Type B pancreatic cell (in vitro differentiated cells): Measurements from ENCODE around the gene UBE2L6. TPM values are rescaled to one million over a fixed set of nuclear protein-coding genes. Genes with fewer than 3 reads are reported as not detected.

Experiments
- DNase-seq: peaks from one replicate; pipeline ENCODE4 v3.0.0; 2021; ENCODE audit warnings: mixed read lengths; ENCODE audit not compliant: unreplicated experiment; ENCODE audit errors: extremely low spot score
- H3K27ac Mint-ChIP-seq: 2 replicates; pipeline ENCODE4 v1.8.0; 2021; ENCODE audit warnings: mild to moderate bottlenecking, mixed read lengths
- H3K27me3 Mint-ChIP-seq: 2 replicates; pipeline ENCODE4 v1.8.0; 2021; ENCODE audit warnings: mixed read lengths
- H3K36me3 Mint-ChIP-seq: 2 replicates; pipeline ENCODE4 v1.8.0; 2021; ENCODE audit warnings: mixed read lengths
- H3K4me1 Mint-ChIP-seq: one replicate; pipeline ENCODE4 v1.8.0; 2021; ENCODE audit warnings: mixed read lengths; ENCODE audit not compliant: unreplicated experiment
- H3K4me3 Mint-ChIP-seq: 2 replicates; pipeline ENCODE4 v1.8.0; 2021; ENCODE audit warnings: mild to moderate bottlenecking, mixed read lengths
- H3K9me3 Mint-ChIP-seq: 2 replicates; pipeline ENCODE4 v1.8.0; 2021; ENCODE audit warnings: mixed read lengths
- CTCF ChIP-seq: fragments of 200-600 bp; sonication (generic); conservative IDR thresholded peaks from 2 replicates; pipeline ENCODE4 v1.5.0; 2021; ENCODE audit warnings: antibody characterized with exemption, mild to moderate bottlenecking
- total RNA-seq: library from RNA; stranded (reverse); gene quantifications from 2 replicates; pipeline ENCODE4 v1.2.1, GENCODE V29; 2021; ENCODE audit warnings: low replicate concordance

Gene UBE2L6
- total RNA-seq, 1 donor from 2014 or later: 65.1 TPM

GRCh38 chr11:57555393-57555792, 12.1 kb downstream of the UBE2L6 start:
- Mint-ChIP-seq H3K36me3 (peaks cover 17% of the 10 kb centered on the region), H3K27me3 (no peaks in the 10 kb centered on the region), H3K9me3 (no peaks in the 10 kb centered on the region), H3K4me1 (no peaks in the 10 kb centered on the region), H3K4me3 (no peak overlapping the region), H3K27ac (no peak overlapping the region)
- DNase-seq: no peak
- TF ChIP-seq CTCF: no peak

GRCh38 chr11:57552479-57552878, 15.0 kb downstream of the UBE2L6 start:
- no peak overlapping the region for H3K4me3 Mint-ChIP-seq
- TF ChIP-seq CTCF: no peak
- no peak for DNase-seq

GRCh38 chr11:57551941-57552340, 15.5 kb downstream of the UBE2L6 start:
- H3K27me3 Mint-ChIP-seq: no peaks in the 10 kb centered on the region
- H3K9me3 Mint-ChIP-seq: no peaks in the 10 kb centered on the region
- no peaks in the 10 kb centered on the region for H3K4me1 Mint-ChIP-seq
- no peak overlapping the region for H3K27ac Mint-ChIP-seq
- no peak for TF ChIP-seq CTCF
- DNase-seq: no peak
- no peak overlapping the region for H3K4me3 Mint-ChIP-seq
- H3K36me3 Mint-ChIP-seq: peaks cover 12% of the 10 kb centered on the region

More at GRCh38 chr11:57552479-57552878, 15.0 kb downstream of the UBE2L6 start:
- Mint-ChIP-seq H3K9me3 (no peaks in the 10 kb centered on the region), H3K36me3 (peaks cover 12% of the 10 kb centered on the region), H3K27ac (no peak overlapping the region), H3K4me1 (no peaks in the 10 kb centered on the region), H3K27me3 (no peaks in the 10 kb centered on the region)

GRCh38 chr11:57549983-57550382, 17.5 kb downstream of the UBE2L6 start:
- Mint-ChIP-seq H3K4me1 (no peaks in the 10 kb centered on the region), H3K4me3 (no peak overlapping the region), H3K27ac (no peak overlapping the region), H3K9me3 (no peaks in the 10 kb centered on the region), H3K36me3 (peaks cover 12% of the 10 kb centered on the region), H3K27me3 (no peaks in the 10 kb centered on the region)
- TF ChIP-seq CTCF: no peak
- no peak for DNase-seq

- no peak overlapping the region for H3K4me3 Mint-ChIP-seq
- peaks cover 5% of the 10 kb centered on the region for H3K4me1 Mint-ChIP-seq
- no peak overlapping the region for H3K27ac Mint-ChIP-seq
- peaks cover 8% of the 10 kb centered on the region for H3K36me3 Mint-ChIP-seq
- DNase-seq: no peak
- no peaks in the 10 kb centered on the region for H3K9me3 Mint-ChIP-seq
- no peak for TF ChIP-seq CTCF
- peaks cover under 1% of the 10 kb centered on the region for H3K27me3 Mint-ChIP-seq
Measured at GRCh38 chr11:57547854-57548377, 19.6 kb downstream of the UBE2L6 start.
